Panc1 (cell line): ENCODE data around the gene SLIT2. TPM values are rescaled to one million over a fixed set of nuclear protein-coding genes. Genes with fewer than 3 reads are reported as not detected.

Experiments
- ATAC-seq: fragments of 200-7000 bp; cut with Tn5 transposase; 2 replicates; pipeline ENCODE4 v1.9.1; 2020; ENCODE audit warnings: mild to moderate bottlenecking, moderate library complexity
- BruUV-seq: library from RNA; stranded (reverse); fragments of 400-500 nt; replicated peaks from 2 replicates; lab custom pipeline; 2021; lab: Mats Ljungman, UMichigan
- CTCF ChIA-PET: fragments of 300-600 bp; sonication (Branson Sonifier 250); formaldehyde crosslinking; loops from one replicate; lab custom pipeline; 2022; ENCODE audit warnings: antibody characterized with exemption; lab: Charles Lee
- POLR2A ChIA-PET: fragments of 300-600 bp; sonication (Branson Sonifier 250); formaldehyde crosslinking; loops from one replicate; lab custom pipeline; 2022; ENCODE audit warnings: antibody characterized with exemption; lab: Charles Lee
- DNase-seq: peaks from one replicate; pipeline ENCODE4 v3.0.0-alpha.2; 2010; ENCODE audit warnings: low read depth, low spot score
- H3K27ac ChIP-seq: 2 replicates; pipeline ENCODE4 v1.5.1; 2011; ENCODE audit warnings: mild to moderate bottlenecking, low read length, inconsistent platforms
- H3K27me3 ChIP-seq: fragments of 200-500 bp; sonication (Bioruptor generic); 2 replicates; pipeline ENCODE4 v1.6.0; 2014; ENCODE audit warnings: low read length, inconsistent platforms; ENCODE audit not compliant: control insufficient read depth, insufficient read depth
- H3K36me3 ChIP-seq: fragments of 200-500 bp; sonication (Bioruptor generic); 2 replicates; pipeline ENCODE4 v1.5.1; 2014; ENCODE audit warnings: inconsistent platforms, mild to moderate bottlenecking, low read length, moderate library complexity; ENCODE audit not compliant: control insufficient read depth, insufficient read depth
- H3K4me1 ChIP-seq: 2 replicates; pipeline ENCODE4 v1.5.1; 2011; ENCODE audit warnings: inconsistent platforms, mild to moderate bottlenecking, low read length, moderate library complexity; ENCODE audit not compliant: control insufficient read depth, insufficient read depth
- H3K4me3 ChIP-seq, 2 experiments: 2 replicates each; pipeline ENCODE4 v1.5.1; 2011 to 2012; ENCODE audit warnings: low read depth in 2 of 2, low read length in 2 of 2, mild to moderate bottlenecking in 2 of 2, inconsistent platforms in 1 of 2, moderate library complexity in 1 of 2
- H3K9me3 ChIP-seq: fragments of 200-500 bp; sonication (Bioruptor generic); 2 replicates; pipeline ENCODE4 v1.5.1; 2014; ENCODE audit warnings: low read depth, mild to moderate bottlenecking, inconsistent platforms, low read length, moderate library complexity; ENCODE audit not compliant: control insufficient read depth, insufficient read depth
- POLR2AphosphoS5 ChIP-seq: IDR thresholded peaks from 2 replicates; pipeline ENCODE4 v1.6.1; 2012; ENCODE audit warnings: mild to moderate bottlenecking, low read depth, low read length, moderate library complexity
- REST ChIP-seq, 2 experiments: IDR thresholded peaks; 2 replicates each; pipeline ENCODE4 v1.6.1; 2011 to 2012; ENCODE audit warnings: low read depth in 2 of 2, control low read depth in 1 of 2, low read length in 1 of 2, mild to moderate bottlenecking in 1 of 2, moderate library complexity in 1 of 2; ENCODE audit not compliant: insufficient read depth in 1 of 2
- SIN3A ChIP-seq: IDR thresholded peaks from 2 replicates; pipeline ENCODE4 v1.6.1; 2012; ENCODE audit warnings: low read depth, mild to moderate bottlenecking, low read length, moderate library complexity, borderline replicate concordance; ENCODE audit not compliant: insufficient read depth
- TCF7L2 ChIP-seq: IDR thresholded peaks from 2 replicates; pipeline ENCODE4 v1.6.1; 2011; ENCODE audit warnings: mild to moderate bottlenecking, low read depth, low read length, inconsistent platforms
- in situ Hi-C: cut with HindIII; loops from 2 replicates; pipeline ENCODE4 v1.10.0; 2016; ENCODE audit warnings: low sequenced_read_pairs, low pct_unique_long_range_greater_than_20kb
- intact Hi-C: fragments of 100-400 bp; cut with micrococcal nuclease; formaldehyde crosslinking; loops from one replicate; pipeline ENCODE4 v1.10.0; 2022; ENCODE audit not compliant: unreplicated experiment
- total RNA-seq: library from RNA; stranded (reverse); gene quantifications from one replicate; pipeline ENCODE4 v1.2.1, GENCODE V29; 2021; ENCODE audit not compliant: unreplicated experiment
- TF ChIP-seq, protein P1 (sequence below): fragments of 450-650 bp; IDR thresholded peaks from 2 replicates; pipeline ENCODE4 v1.5.1; 2017; ENCODE audit warnings: mild to moderate bottlenecking

The SLIT2 gene
- total RNA-seq, 1 experiment from 2014 or later = 0.28 TPM

GRCh38 chr4:20219521-20219920, 32.2 kb upstream of the SLIT2 start:
- no peaks in the 10 kb centered on the region for H3K27me3 ChIP-seq
- in situ Hi-C loops = no loop called here
- ATAC-seq (no peak), DNase-seq (no peak)
- H3K9me3 ChIP-seq = no peaks in the 10 kb centered on the region
- ChIA-PET CTCF (no interaction called here), POLR2A (no interaction called here)
- no peak overlapping the region for H3K27ac ChIP-seq
- no TSS peak for BruUV-seq
- H3K4me3 ChIP-seq = no peak overlapping the region
- intact Hi-C loops = no loop called here
- no peaks in the 10 kb centered on the region for H3K36me3 ChIP-seq
- TF ChIP-seq SIN3A (no peak), POLR2AphosphoS5 (no peak), REST (IDR thresholded peaks at IDR 0.05; ENCODE audit: insufficient read depth in 1 of 2, low read depth in 2 of 2, low read length in 1 of 2) (no peak), TCF7L2 (no peak)
- TF ChIP-seq, protein P1, sequence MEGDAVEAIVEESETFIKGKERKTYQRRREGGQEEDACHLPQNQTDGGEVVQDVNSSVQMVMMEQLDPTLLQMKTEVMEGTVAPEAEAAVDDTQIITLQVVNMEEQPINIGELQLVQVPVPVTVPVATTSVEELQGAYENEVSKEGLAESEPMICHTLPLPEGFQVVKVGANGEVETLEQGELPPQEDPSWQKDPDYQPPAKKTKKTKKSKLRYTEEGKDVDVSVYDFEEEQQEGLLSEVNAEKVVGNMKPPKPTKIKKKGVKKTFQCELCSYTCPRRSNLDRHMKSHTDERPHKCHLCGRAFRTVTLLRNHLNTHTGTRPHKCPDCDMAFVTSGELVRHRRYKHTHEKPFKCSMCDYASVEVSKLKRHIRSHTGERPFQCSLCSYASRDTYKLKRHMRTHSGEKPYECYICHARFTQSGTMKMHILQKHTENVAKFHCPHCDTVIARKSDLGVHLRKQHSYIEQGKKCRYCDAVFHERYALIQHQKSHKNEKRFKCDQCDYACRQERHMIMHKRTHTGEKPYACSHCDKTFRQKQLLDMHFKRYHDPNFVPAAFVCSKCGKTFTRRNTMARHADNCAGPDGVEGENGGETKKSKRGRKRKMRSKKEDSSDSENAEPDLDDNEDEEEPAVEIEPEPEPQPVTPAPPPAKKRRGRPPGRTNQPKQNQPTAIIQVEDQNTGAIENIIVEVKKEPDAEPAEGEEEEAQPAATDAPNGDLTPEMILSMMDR = no peak
- no peaks in the 10 kb centered on the region for H3K4me1 ChIP-seq

DNA sequence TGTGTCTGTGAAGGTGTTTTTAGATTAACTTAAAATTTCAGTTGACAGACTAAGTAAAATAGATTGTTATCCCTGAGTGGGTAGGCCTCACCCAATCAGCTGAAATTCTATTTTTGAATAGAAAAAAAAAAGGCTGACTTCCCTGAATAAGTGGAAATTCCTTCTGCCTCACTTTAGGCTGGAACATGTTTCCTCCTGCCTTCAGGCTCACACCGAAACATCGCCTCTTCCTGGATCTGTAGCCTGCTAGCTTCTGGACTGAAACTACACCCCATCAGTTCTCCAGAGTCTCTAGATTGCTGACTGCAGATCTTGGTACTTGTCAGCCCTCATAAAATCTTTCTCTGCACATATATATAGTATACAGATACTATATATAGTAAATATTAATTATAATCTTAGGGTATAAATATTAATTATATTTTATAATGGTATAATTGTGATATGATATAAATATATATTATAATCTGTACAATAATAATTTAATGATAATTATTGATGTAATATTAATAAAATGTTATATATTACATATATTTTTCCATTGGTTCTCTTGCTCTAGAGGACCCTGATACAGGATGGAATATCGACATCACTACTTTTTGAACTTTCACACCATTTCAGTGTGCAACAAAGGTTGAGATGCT, 13.7 kb upstream of the SLIT2 start:
- no peak for DNase-seq
- Histone ChIP-seq H3K27me3 (no peaks in the 10 kb centered on the region), H3K9me3 (no peaks in the 10 kb centered on the region), H3K4me3 (no peak overlapping the region), H3K36me3 (no peaks in the 10 kb centered on the region), H3K4me1 (no peaks in the 10 kb centered on the region), H3K27ac (no peak overlapping the region)
- in situ Hi-C loops = no loop called here
- TF ChIP-seq REST (IDR thresholded peaks at IDR 0.05; ENCODE audit: insufficient read depth in 1 of 2, low read depth in 2 of 2, low read length in 1 of 2) (no peak), POLR2AphosphoS5 (no peak), SIN3A (no peak), TCF7L2 (no peak)
- TF ChIP-seq, protein P1 = no peak
- CTCF ChIA-PET = no interaction called here
- no TSS peak for BruUV-seq
- POLR2A ChIA-PET = no interaction called here
- intact Hi-C loops = no loop called here
- no peak for ATAC-seq
